HG02852 (cell line): ENCODE measurements around the gene CPM.
"Not testable (repeated sequence)": the region's sequence is repeated elsewhere in the genome, so short reads cannot be mapped to it uniquely, and the experiment has no call there.

ENCODE experiments used
- ATAC-seq: cut with Tn5 transposase; IDR thresholded peaks from one replicate; pipeline ENCODE4 v1.9.1; 2021; ENCODE audit warnings: mild to moderate bottlenecking, moderate library complexity; ENCODE audit not compliant: unreplicated experiment

Gene CPM

DNA sequence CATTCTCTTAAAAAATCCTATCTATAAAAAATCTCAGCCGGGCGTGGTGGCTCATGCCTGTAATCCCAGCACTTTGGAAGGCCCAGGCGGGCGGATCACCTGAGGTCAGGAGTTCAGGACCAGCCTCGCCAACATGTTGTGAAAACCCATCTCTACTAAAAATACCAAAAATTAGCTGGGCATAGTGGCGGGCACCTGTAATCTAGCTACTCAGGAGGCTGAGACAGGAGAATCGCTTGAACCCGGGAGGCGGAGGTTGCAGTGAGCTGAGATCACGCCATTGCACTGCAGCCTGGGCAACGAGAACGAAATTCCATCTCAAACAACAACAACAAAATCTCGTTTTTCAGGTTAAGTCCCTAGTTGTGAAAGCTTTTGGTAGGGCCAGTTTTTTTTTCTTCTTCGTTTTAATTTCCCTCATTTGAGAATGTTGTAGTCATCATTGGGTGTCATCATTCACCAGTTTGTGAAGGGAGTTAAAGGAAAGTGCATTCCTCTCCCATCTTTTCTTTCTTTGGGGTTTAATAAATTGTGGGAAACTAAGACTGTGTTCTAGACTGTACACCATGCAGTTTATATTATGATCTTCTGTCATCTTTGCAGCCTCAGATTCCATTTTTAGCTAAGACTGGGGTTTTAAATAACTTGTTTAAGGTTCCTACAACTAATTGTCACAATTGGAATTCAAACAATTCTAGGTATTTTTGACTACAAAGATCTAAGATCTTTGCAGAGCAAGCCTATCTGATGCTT lies 101.0 kb downstream of the CPM start:
- no peak for ATAC-seq

DNA sequence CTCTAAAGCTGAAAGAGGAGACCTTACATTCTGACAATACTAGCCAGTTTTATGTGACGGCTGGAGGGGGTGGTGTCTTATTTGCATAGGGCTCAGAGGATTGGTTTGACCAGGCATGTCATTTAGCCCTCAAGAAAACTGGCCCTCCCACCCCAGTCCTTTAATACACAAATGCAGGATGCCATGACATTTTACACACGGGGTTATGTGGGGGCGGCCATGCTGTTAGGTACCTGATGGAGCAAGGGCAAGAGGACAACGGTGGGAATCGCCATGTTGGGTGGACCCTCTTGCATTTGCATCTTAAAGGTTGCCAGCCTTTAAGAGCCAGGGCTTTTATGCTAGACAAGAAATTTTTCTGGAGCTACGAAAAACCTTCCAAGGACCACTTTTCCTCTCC lies 101.7 kb downstream of the CPM start:
- no peak for ATAC-seq

DNA sequence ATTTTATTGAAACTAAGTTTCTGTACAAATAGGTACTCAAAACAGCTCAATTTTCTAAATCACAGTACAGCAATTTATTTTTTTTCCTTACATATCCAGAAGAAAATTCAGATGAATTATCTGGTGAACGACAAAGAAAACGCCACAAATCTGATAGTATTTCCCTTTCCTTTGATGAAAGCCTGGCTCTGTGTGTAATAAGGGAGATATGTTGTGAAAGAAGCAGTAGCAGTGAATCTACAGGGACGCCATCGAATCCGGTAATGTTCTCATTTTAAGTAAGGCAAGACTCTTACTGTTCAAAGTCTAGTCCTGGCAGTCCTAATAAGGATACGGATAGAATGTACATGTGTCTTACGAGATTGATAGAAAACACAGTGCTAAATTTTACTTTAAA lies 104.3 kb downstream of the CPM start:
- no peak for ATAC-seq

DNA sequence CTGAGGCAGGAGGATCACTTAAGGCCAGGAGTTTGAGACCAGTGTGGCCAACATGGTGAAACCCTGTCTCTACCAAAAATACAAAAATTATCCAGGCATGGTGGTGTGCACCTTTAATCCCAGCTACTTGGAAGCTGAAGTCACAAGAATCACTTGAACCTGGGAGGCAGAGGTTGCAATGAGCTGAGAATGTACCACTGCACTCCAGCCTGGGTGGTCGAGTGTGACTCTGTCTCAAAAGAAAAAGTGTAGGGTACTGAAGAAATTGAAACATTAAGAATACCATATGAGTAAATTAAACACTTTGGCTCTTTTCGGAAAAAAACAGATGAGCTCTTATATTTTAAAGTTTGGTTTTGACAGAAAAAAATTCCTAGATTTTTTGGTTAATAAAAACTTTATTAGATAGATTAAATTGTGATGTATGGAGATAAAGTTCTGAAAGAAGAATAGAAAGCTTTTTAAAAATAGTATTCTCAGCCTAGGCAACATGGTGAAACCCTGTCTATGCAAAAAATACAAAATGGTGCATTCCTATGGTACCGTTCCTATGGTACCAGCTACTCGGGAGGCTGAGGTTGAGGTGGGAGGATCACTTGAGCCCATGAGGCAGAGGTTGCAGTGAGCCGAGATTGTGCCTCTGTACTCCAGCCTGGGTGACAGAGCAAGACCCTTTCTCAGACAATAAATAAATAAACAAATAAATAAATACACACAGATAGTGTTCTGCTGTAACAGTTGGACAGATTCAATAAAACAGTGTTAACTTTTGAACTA lies 104.9 kb downstream of the CPM start:
- no peak for ATAC-seq

DNA sequence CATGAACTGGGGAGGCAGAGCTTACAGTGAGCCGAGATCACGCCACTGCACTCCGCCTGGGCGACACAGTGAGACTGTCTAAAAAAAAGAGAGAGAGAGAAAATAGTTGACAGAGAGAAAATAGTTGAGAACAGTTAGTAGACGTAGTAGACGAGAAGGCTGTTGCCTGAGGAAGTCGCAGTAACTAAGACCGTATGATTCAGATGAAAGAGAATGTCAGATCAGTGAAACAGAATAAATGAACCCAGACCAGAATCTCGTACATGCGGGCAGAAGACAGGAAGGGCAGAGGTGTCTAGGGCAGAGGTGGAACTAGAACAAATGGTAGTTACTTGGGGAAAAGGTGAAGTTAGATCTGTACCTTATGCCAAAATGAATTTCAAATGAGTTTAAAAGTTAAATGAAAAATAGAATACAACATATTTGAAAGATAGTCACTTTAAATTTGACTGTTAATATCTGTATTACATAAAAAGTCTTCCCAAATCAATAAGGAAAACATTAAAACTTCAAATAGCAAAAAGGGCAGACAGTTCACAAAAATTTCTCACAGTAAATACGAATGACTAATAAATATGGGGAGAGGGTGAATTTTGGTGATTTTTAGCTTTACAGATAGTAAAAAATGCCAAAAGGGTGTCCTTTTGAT lies 107.3 kb downstream of the CPM start:
- ATAC-seq: no peak

DNA sequence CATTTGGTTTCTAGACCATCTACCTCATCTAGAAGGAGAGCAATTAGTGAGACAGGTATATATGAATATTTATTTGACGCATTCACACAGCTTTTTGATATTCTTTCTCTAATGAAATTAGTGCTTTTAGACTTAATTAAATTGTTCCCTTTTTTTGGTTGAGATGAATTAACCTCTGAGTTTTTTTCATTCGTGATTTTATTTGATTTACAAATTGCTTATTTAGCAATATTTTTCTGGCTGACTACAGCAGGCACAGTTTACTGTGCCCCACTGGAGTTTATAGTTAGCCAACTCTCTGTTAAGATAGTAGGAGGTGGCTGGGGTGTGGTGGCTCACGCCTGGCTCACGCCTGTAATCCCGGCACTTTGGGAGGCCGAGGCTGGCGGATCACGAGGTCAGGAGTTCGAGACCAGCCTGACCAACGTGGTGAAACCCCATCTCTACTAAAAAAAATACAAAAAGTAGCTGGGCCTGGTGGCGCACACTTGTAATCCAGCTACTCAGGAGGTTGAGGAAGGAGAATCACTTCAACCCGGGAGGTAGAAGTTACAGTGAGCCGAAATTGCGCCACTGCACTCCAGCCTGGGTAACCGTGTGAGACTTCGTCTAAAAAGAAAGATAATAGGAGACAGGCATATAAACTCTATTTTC lies 108.2 kb downstream of the CPM start:
- no peak for ATAC-seq

DNA sequence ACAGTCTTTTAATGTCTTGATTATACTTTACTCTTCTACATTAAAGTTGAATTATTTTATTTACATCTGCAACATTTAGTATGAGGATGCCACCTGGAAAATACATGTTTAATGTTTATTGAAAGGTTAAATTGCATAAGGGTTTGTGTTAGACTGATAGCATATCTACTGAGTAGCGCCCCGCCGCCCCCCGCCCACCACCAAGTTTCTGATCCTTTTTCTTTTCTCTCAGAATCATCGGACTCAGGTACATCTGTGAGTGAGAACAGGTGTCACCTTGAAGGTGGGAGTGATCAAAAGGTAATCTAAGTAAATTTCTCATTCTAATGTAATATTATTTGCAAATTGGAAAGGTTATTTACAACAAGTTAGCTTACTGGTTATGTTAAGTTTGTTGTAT lies 108.8 kb downstream of the CPM start:
- ATAC-seq: no peak

DNA sequence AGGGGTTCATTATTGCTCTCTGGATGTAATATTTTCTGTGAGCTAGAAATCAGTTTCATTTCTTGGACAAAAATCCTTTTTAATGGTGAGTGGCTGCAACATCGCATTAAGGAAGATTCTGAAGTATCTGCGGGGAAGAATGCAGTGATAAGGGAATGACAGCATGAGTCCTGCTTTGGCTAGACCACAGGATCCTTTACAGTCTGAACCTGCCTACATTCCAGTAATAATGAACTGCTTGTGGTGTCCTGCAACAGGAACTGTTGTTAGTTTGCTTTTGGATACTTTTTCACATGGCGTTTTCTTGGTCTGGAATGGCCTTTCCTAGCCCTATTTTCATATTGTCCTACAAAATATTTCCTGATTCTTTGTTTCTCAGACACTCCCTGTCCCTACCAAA lies 109.3 kb downstream of the CPM start:
- no peak for ATAC-seq

DNA sequence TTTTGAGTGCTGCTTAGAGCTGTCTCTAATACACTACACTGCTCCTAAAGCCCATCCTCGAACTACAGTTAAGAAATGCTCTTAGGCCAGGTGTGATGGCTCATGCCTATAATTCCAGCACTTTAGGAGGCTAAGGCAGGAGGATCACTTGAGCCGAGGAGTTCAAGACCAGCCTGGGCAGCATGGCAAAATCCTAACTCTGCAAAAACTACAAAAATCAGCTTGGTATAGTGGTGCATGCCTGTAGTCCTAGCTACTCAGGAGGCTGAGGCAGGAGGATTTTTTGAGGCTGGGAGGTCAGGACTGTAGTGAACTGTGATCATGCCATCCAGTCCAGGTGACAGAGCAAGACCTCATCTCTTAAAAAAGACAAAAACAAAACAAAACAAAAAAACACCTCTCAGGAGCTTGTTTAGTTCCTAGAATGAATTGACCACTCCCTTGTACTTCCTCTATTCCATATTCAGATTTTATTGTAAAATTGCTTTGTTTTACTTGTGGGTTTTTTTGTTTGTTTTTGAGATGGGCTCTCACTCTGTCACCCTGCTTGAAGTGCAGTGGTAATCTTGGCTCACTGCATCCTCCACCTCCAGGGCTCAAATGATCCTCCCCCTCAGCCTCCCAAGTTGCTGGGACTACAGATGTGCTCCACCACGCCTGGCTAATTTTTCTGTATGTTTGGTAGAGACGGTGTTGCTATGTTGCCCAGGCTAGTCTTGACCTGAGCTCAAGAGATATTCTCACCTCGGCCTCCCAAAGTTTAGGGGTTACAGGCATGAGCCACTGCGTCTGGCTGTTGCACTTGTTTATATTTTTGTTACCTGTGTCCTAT lies 111.4 kb downstream of the CPM start:
- no peak for ATAC-seq

DNA sequence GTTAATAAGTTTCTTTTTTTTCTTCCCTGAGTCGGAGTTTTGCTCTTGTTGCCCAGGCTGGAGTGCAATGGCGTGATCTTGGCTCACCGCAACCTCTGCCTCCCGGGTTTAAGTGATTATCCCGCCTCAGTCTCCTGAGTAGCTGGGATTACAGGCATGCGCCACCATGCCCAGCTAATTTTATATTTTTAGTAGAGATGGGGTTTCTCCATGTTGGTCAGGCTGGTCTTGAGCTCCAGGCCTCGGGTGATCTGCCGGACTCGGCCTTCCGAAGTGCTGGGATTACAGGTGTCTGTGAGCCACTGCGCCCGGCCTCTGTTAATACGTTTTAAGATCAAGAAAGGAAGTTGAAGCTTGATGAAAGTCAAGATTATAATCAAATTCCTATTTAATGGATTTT lies 113.5 kb downstream of the CPM start:
- not testable (repeated sequence) for ATAC-seq

DNA sequence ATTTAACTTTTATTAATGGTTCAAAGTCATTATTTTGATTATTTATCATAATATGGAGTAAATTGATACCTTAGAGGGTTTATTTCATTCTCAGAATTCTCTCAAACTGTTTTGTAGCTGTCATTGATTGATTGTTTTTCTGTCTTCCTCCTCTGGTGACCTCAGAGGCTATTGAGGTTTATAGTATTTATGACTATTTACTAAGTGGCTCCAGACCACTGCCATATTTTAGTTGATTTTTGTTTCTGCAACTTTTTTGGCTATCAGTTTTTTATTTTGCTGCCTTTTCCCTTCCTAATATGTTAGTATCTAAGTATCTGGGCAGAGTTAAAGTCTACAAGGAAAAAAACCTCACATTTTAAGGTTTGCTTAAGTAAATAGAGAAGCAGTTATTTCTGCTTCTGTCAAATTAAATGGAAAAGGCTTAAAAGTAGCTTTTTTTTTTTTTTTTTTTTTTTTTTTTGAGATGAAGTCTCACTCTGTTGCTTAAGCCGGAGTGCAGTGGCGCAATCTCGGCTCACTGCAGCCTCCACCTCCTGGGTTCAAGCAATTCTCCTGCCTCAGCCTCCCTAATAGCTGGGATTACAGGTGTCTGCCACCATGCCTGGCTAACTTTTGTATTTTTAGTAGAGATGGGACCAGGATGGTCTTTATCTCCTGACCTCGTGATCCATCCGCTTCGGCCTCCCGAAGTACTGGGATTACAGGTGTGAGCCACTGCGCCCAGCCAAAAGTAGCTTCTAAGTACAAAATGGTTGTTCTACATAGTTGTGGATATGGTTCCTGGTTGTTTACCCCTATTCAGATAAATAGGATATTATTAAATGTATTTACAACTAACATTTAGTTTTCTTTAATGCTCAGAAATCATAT lies 116.8 kb downstream of the CPM start:
- ATAC-seq: no peak

DNA sequence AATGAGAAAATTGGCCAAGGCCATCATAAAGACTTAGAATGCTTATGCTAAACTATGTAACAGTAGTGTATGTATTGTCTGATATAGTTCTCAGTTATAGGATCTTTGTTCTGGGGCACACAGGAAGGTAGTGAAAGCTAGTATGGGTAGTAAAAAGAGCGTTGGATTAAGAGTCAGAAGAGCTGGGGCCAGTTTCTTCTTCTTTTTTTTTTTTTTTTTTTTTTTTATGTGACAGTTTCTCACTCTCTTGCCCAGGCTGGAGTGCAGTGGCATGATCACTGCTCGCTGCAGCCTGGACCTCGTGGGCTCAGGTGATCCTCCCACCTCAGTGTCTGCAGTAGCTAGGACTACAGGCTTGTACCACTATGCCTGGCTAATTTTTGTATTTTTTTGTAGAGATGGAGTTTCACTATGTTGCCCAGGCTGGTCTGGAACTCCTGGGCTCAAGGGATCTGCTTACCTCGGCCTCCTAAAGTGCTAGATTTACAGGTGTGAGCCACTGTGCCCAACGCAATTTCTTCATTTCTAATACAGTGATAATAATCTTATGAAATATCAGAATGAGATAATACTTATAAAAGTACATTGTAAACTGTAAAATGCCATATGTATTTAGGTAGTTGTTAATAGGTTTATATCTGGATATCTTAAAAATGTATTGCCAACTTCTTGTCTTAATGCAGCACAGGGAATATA lies 117.6 kb downstream of the CPM start:
- ATAC-seq: no peak

DNA sequence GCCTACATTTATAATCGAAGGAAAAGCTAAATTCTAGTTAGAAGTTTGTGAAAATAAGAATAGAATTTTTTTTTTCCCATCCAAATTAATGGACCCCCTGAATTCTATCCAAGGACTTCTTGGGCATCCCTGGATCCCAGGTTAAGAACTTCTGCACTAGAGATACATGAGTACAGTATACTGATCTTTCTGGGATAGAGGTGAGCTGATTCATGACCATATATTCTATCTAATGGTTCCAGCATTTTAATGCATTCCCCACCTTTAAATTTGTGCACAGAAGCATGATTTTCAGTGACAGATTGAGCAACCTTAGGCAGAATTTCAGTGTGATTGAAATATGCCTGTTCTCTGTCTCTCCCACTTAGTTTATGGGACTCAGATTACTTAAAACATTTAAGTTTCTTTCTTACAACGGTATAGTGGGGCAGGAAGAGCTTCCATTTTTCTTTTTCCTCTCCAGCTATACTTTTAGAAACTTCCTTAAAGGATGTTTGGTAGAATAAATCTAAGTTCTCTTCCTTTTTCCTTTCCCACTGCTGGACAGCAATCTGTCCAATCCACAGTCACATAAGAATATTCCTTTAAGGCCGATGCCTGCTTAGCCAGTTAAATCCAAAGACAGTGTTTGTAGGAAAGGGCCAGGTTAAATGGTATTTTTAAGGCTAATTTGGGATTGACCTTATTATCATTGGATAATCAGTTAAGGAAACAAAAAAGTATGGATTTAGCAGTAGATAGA lies 118.3 kb downstream of the CPM start:
- ATAC-seq: no peak

DNA sequence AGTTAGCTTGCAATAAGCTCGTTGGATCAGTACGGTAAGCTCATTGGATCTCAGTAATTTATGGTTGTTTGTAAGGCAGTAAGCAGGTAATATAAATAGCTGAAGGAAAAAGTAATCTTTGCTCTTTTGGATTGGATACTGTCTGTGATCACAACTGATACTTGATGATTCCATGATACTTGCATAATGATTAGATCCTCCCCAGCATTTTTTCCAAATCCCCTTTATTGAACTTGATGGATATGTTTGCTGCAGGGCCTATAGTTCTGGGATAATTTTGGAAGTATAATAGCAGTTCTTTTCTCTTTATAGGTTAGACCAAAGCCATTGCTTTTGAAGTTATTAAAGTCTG lies 119.8 kb downstream of the CPM start:
- ATAC-seq: no peak

DNA sequence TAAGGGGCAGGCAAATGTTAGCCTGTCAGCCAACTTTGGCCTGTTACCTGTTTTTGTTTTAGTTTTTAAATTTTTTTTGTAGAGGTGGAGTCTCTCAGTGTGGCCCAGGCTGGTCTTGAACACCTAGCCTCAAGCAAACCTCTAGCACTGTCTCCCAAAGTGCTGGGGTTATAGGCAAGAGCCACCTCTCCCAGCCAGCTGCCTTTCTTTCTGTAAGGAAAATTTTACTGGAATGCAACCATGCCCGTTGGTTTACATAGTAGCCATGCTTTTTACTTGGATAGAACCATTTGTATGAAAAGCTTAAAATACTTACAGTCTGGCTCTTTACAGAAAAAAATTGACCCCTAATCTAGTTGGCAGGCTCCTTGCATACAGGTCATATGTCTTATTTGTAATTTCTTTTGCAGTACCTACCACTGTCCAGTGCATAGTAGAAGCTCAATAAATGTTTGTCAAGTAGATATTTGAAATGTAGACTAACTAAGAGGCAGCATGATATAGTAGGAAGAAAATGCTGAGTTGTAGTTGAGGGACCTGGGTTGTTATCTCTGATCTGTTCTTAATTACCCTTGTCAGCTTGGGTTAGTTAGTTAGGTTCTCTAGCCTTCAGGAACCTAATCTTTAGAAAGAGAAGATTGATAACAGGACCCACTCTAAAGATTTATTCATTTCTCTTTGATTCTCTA lies 120.3 kb downstream of the CPM start:
- ATAC-seq: no peak

DNA sequence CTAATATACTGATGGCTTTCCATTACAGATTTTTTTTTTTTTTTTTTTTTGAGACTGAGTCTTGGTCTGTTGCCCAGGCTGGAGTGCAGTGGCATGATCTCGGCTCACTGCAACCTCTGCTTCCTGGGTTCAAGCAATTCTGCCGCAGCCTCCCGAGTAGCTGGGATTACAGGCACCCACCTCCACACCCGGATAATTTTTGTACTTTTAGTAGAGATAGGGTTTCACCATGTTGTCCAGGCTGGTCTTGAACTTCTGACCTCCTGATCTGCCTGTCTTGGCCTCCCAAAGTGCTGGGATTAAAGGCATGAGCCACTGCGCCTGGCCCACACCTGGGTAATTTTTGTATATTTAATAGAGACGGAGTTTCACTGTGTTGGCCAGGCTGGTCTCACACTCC lies 121.4 kb downstream of the CPM start:
- ATAC-seq: not testable (repeated sequence)

DNA sequence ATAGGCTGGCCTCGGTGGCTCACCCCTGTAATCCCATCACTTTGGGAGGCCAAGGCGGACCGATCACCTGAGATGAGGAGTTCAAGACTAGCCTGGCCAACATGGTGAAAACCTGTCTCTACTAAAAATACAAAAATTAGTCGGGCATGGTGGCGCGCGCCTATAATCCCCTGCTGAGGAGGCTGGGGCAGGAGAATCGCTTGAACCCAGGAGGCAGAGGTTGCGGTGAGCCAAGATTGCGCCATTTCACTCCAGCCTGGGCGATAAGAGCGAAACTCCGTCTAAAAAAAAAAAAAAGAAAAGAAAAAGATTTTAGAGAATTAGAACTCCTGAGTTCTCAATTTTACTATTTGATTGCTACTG lies 123.0 kb downstream of the CPM start:
- not testable (repeated sequence) for ATAC-seq
